Ammon's horn (tissue), 1 donor: ENCODE data around the gene MAML3.

Experiments used
- DNase-seq: peaks from one replicate; pipeline ENCODE4 v3.0.0-alpha.2; 2016; ENCODE audit warnings: low spot score

MAML3 gene

DNA sequence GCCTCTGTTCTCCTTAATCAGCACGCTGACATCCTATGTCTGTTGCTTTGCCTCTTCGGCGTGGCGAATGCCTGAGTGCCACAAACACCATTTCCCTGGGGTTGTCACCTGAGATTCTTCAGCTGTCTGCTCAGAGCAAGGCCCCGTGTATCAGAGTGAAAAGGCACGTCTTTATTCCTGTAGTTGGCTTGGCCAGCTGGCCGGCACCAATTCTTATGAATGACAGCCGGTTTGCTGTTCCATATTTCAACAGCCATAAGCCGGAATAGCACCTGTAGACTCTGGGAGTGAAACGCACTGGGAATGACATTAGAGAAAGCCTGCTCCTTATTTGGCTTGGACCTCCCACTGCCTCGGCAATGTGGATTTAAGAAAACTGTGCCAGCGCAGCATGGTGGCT, 399.0 kb downstream of the MAML3 start:
- no peak for DNase-seq

DNA sequence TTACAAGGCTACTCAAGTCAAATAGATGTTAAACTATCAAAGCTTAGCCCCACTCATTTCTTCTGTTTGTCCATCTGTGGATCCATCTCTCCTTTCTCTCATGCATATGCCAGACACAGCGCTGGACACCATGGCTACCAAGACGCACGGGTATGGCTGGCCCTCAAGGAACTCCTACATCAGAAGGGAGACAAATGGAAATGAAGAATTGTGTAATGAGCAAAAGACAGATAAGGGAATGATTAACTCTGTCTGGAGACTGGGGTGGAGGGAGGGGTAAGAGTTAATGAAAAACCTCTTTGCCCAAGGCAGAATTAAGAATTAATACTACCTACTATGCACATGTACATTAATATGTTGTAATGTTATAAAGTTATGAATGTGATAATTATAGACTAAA, 400.3 kb downstream of the MAML3 start:
- no peak for DNase-seq

DNA sequence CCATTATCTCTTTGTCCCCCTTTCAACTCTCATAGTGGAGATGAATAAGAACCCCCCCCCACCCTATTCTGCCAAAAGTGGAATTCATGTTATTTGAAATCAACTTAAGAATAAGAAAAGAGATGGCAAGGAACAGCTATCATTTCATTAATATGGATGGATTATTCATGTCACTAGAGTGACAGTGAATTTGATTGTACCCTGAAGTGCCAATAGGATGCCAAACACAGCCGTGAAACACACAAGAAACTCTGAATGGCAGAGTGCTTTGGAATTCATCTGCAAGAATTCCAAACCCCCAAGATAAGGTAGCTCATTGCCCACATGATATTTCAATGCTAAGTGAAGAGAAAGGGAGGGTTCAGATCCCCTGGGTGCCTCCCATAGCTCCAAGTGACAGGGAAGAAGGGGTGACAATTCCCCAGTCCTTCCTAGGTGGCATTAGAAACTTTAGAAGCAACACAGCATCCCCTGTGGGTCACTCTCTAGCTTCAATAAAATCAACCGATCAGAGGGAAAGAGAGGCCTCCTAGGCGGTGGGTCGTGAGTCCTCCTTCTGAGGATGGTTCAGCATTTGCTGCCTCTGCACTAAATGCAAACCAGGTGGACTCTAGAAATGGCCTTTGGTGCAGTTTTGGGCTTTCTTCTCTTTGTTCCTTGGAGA, 404.0 kb downstream of the MAML3 start:
- DNase-seq, result no peak

DNA sequence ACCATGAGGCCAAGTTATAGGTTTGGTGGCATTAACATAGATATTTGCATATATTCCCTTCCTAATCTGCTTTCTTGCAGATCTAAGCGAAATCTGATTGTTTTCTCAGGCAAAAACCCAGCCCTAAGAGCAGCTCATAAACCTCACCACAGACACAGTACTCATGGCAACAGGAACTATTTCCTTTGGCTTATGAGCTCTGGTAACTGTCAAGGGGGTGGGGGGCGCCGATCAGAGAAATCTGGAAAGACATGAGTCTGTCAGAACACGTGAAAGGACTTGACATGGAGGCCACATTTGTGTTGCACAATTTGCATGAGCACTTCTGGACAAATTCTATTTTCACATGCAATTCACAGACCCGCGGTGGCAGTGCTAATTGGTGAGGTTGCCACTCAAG, 404.6 kb downstream of the MAML3 start:
- no peak for DNase-seq

DNA sequence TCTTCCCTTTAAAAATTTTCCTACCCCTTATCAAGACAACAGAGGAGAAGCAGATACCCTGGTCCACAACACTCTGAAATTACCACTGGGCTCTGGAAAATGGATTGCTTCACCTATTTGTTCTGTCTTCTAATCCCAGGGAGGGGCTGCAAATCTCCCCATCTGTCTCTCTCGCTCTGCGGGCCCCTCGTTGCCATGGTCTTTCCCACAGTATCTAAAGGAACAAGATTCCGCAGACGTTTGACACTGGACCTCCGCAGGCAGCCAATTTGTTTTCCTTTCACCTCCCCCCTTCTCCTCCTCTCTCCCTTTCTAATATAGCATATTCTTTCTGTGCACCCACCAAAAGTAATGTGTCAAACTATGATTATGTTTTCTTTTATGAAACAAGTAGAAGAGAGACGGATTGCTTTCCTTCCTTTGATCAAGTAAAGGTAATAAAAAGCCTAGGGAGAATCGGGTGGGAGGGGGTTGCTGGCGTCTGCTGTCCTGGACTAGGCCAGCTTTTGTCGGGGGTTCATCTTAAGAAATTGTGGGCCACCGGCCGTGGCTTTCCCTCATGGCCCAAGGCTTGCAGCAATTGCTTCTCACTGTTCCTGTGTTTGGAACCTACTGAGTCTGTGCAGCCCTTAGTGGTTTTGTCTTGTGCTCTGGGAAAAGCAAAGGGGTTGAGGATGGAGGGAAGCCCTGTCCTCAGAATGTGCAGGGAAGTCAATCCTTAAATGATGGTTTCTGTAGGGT, 407.4 kb downstream of the MAML3 start:
- no peak for DNase-seq

DNA sequence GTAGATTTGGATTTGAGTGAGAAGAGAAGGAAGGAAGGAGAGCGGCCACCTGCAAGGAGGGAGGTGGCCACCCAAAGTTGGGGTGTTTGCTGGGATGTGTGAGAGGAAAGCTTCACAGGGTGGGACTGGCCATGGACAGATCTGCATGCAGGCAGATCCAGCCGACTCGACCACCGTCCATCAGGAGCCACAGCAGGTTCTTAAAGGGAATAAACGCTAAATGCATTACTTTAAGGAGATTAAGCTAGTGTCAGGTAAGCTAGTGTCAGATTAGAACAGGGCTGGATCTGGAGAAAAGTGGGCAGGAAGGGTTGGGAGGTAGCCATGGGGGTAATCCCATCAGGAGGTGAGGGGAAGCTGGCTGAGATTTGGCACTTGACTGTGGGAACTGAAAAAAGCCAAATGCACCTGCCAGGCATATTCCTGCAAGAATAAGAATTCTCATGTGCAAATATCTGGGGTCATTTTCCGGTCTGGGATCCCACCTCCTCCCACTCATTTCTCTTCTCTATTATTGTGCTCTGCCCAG, 408.8 kb downstream of the MAML3 start:
- DNase-seq, result no peak

DNA sequence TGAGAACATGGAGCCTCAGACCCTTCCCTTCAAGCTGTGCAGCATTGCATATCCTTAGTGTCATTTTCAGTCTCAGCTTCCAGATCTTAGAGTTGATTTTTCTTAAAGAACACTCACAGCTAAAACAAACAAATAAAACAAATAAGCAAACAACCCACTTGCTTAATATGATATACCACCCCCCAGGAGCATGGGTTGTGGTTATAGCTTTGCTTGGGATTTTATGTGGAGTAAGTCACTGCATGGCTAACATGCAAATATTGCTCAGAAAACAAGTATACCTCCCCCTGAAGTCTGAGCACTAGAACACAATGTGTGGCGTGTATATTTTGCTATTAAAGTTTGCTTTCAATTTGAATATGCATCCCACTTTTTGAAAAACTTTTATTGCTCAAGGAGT, 409.8 kb downstream of the MAML3 start:
- DNase-seq, result no peak

DNA sequence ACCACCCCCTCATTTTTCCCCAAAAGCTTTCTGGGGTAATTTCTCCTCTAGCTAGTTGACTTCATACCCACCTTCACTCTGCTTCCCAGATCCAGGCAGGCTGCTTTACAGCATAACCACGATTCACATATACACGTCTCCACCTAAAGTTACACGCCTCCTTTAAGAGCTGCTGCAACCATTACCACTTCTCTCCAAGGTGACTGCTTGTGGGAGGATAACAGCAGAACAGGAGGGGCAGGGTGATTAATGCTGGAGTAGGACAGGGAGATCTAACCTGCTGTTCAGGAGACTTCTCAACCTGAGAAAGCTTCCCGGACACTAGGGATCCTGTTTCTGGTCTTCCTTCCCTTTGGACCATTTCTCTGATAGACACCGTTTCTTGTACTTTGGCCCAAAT, 411.0 kb downstream of the MAML3 start:
- no peak for DNase-seq

DNA sequence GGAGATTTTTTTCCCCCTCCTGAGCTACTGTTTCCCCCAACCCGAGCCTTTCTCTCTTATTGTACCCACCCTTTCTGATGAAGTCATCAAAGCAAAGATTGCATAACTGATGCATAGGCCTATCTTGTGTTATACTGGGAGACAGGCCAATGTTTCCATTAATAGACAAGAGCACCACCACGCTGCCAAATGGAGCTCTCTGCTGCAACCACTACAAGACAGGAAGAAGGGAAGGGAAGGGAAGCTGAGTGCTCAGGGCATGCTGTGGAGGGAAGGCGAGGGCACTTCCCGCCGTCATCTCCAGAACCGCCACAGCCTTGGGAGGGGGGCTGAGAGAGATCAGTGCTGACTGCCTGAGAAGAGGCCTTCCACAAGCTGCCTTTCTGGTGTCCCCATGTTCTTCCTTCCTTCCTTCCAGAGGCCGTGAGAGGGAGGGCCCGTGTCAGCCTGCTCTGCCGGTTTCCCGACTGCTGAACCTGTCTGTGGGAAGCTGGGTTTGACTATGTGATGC, 413.4 kb downstream of the MAML3 start:
- peak; percentile 93 for DNase-seq

DNA sequence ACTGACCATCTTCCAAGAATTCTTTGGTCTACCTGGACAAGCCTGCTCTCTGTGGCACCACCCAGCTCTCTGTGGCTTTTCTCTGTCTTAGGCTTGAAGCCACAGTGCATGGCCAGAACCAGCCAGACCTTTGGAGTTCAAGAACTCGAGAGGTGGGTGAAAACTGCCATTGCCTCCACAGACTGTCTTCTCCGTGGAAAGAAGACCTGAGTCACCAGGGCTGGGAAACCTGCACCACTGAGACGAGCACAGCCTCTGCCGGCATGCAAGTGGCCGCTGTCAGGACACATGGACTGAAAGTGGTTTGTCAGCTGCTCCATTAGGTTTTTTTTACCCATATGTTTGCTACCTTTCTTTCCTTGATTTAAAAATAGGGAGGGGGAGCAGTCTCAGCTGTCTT, 413.9 kb downstream of the MAML3 start:
- DNase-seq, result peak; percentile 59

DNA sequence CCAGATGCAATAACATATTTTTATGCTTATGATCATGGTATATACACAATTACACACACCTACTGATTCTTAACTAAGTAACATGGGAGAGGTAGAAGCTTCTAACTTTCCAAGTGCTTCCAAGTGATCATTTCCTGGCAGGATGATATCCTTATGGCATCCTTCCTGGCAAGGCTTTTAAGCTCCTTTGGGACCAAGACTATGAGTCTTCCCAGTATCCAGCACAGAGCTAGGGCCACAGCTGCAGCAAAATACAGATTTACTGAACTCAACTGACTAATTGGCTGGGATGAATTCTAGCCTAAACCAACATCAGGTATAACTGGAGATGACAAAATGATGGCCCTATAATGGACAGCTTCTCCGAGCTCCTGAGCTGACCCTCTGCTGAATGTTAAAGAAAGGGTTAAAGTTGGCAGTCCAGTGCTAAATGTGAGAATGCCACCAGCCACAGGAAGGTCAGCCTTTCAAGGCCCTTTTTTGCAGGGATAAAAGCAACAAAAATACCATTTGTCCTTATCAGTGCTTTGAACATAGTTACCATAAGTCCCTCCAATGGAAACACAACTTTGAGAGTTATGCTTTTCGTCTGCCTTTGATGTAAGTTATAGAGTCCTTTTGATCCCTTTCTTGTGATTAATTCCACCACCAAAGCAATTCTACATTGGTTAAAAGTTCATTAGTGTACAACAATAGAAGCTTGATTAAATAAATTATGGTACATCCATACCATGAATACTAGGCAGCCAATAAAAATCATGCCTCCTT, 415.0 kb downstream of the MAML3 start:
- DNase-seq, result no peak

DNA sequence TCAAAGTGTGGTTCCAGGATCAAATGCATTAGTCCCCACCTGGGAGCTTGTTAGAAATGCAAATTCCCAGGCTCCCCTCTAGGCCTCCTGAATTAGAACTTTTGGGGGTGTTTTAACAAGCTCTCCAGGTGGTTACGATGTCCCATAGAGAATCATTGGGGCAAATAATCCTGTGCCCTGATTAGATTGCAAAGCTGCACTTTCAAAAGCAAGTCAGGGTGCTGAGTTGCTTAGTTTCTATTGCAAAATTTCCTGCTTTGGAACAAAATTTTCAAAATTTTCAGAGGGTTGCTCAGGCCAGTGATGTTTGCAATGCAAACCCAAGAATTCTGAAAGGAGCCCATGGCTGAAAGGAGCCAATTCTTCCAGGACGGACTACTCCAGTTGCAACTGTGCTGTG, 417.3 kb downstream of the MAML3 start:
- no peak for DNase-seq

DNA sequence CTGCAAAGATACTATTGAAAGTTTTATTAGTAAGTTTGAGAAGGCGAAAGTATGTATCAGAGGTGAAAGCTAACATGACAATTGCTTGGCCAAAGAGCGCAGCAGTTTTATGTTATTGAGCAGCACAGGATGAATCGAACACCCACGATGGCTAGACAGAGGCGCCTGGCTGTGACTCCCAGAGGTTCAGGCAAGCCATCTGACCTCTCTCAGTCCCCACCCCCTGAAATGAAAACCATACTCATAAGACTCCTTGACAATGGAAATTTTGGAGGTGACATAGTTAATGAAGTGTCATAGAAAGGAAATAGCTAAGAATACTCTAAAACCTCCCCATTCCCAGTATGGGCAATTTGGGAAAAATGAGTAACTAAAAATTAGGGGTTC, 417.7 kb downstream of the MAML3 start:
- DNase-seq, result no peak

DNA sequence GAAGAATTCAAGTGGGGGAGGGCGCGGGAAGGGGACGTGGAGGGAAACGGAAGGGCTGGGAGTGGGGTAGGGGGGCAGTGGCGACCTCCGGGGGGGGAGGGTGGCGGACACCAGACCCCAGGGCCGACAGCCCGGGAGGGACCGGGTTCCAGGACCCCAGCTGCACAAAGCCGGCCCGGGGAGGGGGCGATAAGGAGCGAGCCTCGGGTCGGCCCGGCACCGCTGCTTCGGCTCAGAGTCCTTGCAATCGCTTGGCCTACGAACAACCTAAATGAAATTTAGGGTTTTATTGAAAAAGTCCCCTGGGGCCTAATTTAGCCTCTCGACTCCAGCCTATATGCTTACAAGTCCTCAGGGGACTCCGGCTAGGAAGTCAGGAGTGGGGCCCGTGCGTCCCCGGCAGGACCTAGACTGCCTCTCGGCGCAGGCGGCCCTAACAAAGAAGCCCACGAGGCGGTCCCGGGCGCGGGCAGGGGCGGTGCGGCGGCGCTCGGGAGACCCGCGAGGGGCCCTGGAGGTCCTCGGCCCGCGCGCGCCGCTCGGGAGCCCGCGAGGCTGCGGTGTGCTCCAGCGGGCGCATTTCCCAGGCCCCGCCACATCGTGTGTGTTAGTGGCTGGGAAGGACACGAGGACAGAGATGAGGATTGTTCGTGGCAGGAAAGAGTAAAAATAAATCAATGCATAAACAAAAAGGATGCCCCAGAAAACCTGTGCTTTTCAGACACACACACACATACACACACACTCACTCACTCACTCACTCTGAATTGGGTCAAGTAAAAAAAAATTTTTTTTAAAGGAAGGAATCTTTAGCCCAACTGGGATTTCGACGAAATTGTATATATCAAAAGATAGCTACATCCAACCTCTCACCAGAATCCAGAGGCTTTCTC, 418.4 kb downstream of the MAML3 start:
- DNase-seq, result peak; percentile 47

DNA sequence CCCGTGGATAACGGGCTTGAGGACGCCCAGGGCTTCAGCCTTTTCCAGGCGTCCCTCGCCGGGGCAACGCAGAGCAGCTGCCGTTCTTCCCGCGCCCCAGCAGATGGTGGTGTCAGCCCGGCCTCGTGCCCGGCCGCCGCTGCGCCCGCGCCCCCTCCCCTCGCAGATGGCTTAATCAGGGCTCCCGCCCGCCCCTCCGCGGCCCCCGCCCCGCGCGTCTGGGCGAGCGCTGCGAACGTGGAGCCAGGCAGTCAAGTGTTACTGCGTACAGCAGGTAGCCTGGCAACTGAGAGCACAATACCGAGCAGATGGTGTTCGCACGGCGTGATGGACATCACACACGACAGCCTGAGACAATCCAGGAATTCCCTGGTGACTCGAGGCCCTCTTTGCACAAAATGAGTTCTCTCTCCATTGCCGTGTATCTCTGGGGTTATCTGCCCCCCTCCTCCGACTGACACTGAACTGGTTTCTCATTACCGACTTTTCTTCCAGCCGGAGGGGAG, 419.1 kb downstream of the MAML3 start:
- DNase-seq, result peak; percentile 92

DNA sequence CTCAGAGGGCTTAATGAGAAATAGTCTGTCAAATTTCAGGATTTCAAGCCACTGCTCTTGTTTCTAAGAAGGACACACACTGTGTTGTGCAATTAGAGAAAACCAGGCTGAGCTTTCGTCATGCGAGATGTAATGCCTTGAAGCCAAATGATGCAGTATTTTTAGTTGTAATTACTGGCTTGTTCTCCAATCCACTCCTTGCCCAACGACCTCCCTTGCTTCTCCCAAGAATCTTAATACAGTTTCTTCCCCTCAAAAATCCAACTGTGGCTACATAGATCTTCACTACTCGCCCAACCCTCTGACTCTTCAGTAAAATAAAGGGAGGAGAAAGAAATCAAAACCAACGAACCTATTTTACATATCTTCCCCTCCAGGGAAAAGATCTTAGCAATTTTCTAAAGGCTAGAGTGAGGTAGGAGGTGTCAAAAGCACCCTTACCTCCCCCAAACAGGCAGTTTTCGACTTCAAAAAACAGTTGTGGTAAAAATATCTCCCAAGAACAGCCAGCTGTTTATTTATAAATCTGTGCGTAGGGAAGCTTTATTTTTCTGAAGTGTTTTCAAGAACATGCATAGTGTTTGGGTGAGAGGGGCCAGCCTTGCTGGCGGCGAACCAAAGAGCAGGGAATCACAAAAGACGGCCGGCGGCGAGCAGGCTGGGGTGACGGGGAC, 419.6 kb downstream of the MAML3 start:
- peak; percentile 43 for DNase-seq

DNA sequence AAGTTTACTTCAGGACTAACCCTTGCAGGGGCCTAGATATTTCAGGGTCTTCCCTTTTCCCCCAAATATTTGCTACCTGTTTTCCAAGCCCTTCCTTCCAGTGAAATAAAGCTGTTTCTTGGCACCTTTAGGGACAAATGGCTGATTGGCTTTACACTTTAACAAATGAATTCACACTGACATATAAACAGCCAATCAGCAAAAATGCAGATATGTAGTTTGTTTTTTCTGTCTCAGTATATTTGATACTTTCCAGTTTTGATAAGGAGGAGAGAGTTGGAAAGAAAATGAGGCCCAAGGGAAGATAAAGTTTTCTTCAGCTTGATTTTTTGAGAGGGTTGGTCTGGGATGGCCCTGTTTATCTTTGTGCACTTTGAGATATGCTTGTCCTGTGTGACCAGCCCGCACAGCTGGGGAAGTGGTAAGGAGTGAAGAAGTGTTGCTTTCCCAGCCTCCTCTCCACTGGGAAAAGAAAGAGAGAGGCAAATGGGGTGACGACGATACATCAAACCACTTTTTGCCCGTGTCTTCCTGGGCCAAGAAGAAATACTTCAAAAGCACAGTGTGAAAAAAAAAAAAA, 420.9 kb downstream of the MAML3 start:
- no peak for DNase-seq

DNA sequence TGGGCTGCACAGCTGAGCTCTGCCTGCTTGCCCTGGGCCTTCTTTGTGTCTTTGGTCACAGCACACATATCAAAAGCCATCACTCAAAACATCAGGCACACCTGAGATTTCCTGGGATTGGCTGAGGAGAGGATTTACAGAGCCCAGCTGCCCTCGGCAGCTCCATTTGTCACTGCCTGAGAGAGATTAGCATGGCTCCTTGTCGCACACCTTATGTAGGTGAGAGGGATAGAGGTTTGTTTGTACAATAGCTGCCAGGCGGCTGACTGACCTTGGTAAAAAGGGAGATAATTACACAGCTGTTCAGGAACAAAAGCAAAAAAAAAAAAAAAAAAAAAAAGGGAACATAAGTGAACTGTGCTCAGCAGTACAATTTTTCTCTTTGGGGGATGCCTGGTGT, 425.1 kb downstream of the MAML3 start:
- no peak for DNase-seq

DNA sequence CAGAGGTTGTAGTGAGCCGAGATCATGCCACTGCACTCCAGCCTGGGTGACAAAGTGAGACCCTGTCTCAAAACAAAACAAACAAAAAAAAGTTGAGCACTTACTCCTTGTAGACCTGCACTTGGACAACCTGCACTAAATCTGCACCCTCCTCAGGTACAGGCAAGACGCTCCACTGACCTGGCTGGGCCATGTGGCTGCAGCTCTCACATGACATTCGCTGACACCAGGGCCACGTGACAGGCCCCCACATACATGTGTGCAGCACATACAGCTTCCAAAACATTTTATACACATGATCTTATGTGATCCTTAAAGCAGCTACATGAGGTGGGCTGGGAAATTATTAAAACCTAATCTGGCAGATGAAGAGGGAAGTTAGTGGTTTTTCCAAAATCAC, 425.8 kb downstream of the MAML3 start:
- no peak for DNase-seq

DNA sequence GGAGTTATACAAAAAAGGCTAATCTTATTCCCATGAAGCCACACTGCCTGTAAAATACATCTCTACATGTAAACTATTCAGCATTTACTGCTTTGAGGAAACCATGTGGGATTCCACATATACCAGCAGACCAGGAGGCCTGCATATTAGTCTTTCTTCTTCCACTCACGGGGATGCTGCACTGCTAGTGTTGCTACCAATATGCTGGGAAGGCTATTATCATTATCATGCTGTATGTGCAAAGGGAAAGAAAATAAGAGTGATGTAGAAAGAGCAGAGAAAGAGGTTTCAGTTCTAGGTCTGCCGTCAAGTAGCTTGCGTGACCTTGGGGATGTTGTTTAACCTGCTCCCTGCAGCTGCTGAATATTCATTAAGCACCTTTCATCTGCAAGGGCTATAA, 427.4 kb downstream of the MAML3 start:
- no peak for DNase-seq

DNA sequence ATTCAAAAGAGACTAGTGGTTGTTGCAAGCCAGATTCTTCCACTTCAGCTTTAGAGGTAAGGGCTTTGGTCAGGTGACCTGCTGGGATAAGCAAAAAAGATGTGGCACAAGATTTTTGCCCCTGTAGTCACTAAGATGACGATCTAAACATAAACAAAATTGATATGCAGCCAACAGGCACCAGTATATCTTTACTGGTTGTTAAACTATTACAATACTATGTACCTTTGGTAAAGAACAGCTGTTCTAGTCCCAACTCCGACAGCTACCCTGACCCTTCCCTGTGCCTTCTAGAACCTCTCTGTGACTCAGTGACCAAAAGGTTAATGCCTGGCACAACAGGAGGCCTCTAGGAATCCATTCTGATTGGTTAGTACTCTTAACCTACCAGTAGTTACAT, 428.7 kb downstream of the MAML3 start:
- no peak for DNase-seq
